Measurements from ENCODE around the gene RAMACL. TPM values are rescaled to one million over a fixed set of nuclear protein-coding genes. Genes with fewer than 3 reads are reported as not detected.

Gene RAMACL
- total RNA-seq, 1 donor, result 2.4 TPM

- DNase-seq (ENCODE audit: low read depth), result no peak
- H3K4me3 ChIP-seq (ENCODE audit: low read depth, low read length), result no peak overlapping the region
- TF ChIP-seq CTCF (IDR thresholded peaks at IDR 0.05; ENCODE audit: insufficient read depth, low read length), result no peak
These were observed 16.7 kb upstream of the RAMACL start for GRCh38 chr6:166603043-166603690.

- H3K4me3 ChIP-seq (ENCODE audit: low read depth, low read length), result no peak overlapping the region
- TF ChIP-seq CTCF (IDR thresholded peaks at IDR 0.05; ENCODE audit: insufficient read depth, low read length), result no peak
- DNase-seq (ENCODE audit: low read depth), result no peak
These were observed 15.5 kb upstream of the RAMACL start for GRCh38 chr6:166601956-166602355.

GRCh38 chr6:166600931-166601330, 14.5 kb upstream of the RAMACL start:
- no peak for TF ChIP-seq CTCF (IDR thresholded peaks at IDR 0.05; ENCODE audit: insufficient read depth, low read length)
- no peak overlapping the region for H3K4me3 ChIP-seq (ENCODE audit: low read depth, low read length)
- no peak for DNase-seq (ENCODE audit: low read depth)

GRCh38 chr6:166599205-166599604, 12.7 kb upstream of the RAMACL start:
- H3K4me3 ChIP-seq (ENCODE audit: low read depth, low read length), result no peak overlapping the region
- no peak for TF ChIP-seq CTCF (IDR thresholded peaks at IDR 0.05; ENCODE audit: insufficient read depth, low read length)
- DNase-seq (ENCODE audit: low read depth), result no peak

GRCh38 chr6:166598441-166599138, 12.1 kb upstream of the RAMACL start:
- no peak overlapping the region for H3K4me3 ChIP-seq (ENCODE audit: low read depth, low read length)
- no peak for TF ChIP-seq CTCF (IDR thresholded peaks at IDR 0.05; ENCODE audit: insufficient read depth, low read length)
- peak; percentile 96 for DNase-seq (ENCODE audit: low read depth)

GRCh38 chr6:166597711-166598440, 11.4 kb upstream of the RAMACL start:
- DNase-seq (ENCODE audit: low read depth), result no peak
- no peak for TF ChIP-seq CTCF (IDR thresholded peaks at IDR 0.05; ENCODE audit: insufficient read depth, low read length)
- no peak overlapping the region for H3K4me3 ChIP-seq (ENCODE audit: low read depth, low read length)

All from fibroblast of the aortic adventitia (primary cell).